H9 (cell line): ENCODE data around the gene EXD2. TPM values are rescaled to one million over a fixed set of nuclear protein-coding genes. Genes with fewer than 3 reads are reported as not detected.
A peak's percentile ranks its signal among the peaks of the same experiment; 100 is the strongest.

Experiments used
- DNase-seq: peaks from one replicate; pipeline ENCODE4 v3.0.0-alpha.2; 2017
- H2AFZ ChIP-seq: one replicate; pipeline ENCODE4 v1.6.1; 2013; ENCODE audit warnings: mild to moderate bottlenecking, low read length, control low read depth, moderate library complexity
- H2AK5ac ChIP-seq: 2 replicates; pipeline ENCODE4 v1.6.1; 2013; ENCODE audit warnings: low read length, control low read depth, mixed read lengths; ENCODE audit not compliant: insufficient read length
- H2BK120ac ChIP-seq: one replicate; pipeline ENCODE4 v1.6.1; 2013; ENCODE audit warnings: low read depth, mild to moderate bottlenecking, low read length, control low read depth, inconsistent platforms; ENCODE audit not compliant: poor library complexity, severe bottlenecking
- H2BK12ac ChIP-seq: 2 replicates; pipeline ENCODE4 v1.6.1; 2013; ENCODE audit warnings: low read length, control low read depth, mixed read lengths, low read depth; ENCODE audit not compliant: insufficient read length
- H2BK15ac ChIP-seq: 2 replicates; pipeline ENCODE4 v1.6.1; 2013; ENCODE audit warnings: low read depth, low read length, control low read depth
- H2BK20ac ChIP-seq: one replicate; pipeline ENCODE4 v1.6.1; 2013; ENCODE audit warnings: low read depth, mild to moderate bottlenecking, low read length, control low read depth, inconsistent platforms; ENCODE audit not compliant: poor library complexity, severe bottlenecking
- H2BK5ac ChIP-seq: 2 replicates; pipeline ENCODE4 v1.6.1; 2013; ENCODE audit warnings: low read length, control low read depth, mixed read lengths; ENCODE audit not compliant: insufficient read length
- H3K14ac ChIP-seq: 2 replicates; pipeline ENCODE4 v1.6.1; 2013; ENCODE audit warnings: low read length, control low read depth; ENCODE audit not compliant: insufficient read depth
- H3K18ac ChIP-seq: 2 replicates; pipeline ENCODE4 v1.6.1; 2013; ENCODE audit warnings: low read depth, mild to moderate bottlenecking, mixed read lengths, low read length, control low read depth; ENCODE audit not compliant: insufficient read length
- H3K23ac ChIP-seq: 2 replicates; pipeline ENCODE4 v1.6.1; 2013; ENCODE audit warnings: low read length, control low read depth, mixed read lengths, low read depth; ENCODE audit not compliant: insufficient read length
- H3K23me2 ChIP-seq: 2 replicates; pipeline ENCODE4 v1.6.1; 2013; ENCODE audit warnings: low read depth, mild to moderate bottlenecking, mixed read lengths, low read length, control low read depth; ENCODE audit not compliant: insufficient read length, poor library complexity, severe bottlenecking
- H3K27ac ChIP-seq: 2 replicates; pipeline ENCODE4 v1.5.1; 2013; ENCODE audit warnings: low read length, control low read depth, mixed read lengths, low read depth; ENCODE audit not compliant: insufficient read length
- H3K27me3 ChIP-seq: 2 replicates; pipeline ENCODE4 v1.6.1; 2013; ENCODE audit warnings: low read length, control low read depth, inconsistent platforms; ENCODE audit not compliant: insufficient read depth
- H3K4ac ChIP-seq: 2 replicates; pipeline ENCODE4 v1.6.1; 2013; ENCODE audit warnings: low read depth, mild to moderate bottlenecking, control low read depth, inconsistent platforms, low read length, moderate library complexity
- H3K4me1 ChIP-seq: 2 replicates; pipeline ENCODE4 v1.6.1; 2013; ENCODE audit warnings: low read length, control low read depth, inconsistent platforms; ENCODE audit not compliant: insufficient read depth
- H3K4me2 ChIP-seq: 2 replicates; pipeline ENCODE4 v1.6.1; 2013; ENCODE audit warnings: low read length, control low read depth, mixed read lengths; ENCODE audit not compliant: insufficient read length, insufficient read depth
- H3K56ac ChIP-seq: 2 replicates; pipeline ENCODE4 v1.6.1; 2013; ENCODE audit warnings: low read depth, mild to moderate bottlenecking, mixed read lengths, low read length, control low read depth; ENCODE audit not compliant: insufficient read length
- H3K79me1 ChIP-seq: 2 replicates; pipeline ENCODE4 v1.6.1; 2013; ENCODE audit warnings: low read depth, mild to moderate bottlenecking, moderate library complexity, low read length, control low read depth, inconsistent platforms; ENCODE audit not compliant: insufficient read depth, poor library complexity, severe bottlenecking
- H3K79me2 ChIP-seq: 2 replicates; pipeline ENCODE4 v1.6.1; 2013; ENCODE audit warnings: low read length, control low read depth, inconsistent platforms; ENCODE audit not compliant: insufficient read depth
- H3K9ac ChIP-seq: 2 replicates; pipeline ENCODE4 v1.6.1; 2013; ENCODE audit warnings: low read length, control low read depth, mixed read lengths; ENCODE audit not compliant: insufficient read length; ENCODE audit errors: extremely low read depth
- H3K9me3 ChIP-seq: one replicate; pipeline ENCODE4 v1.6.1; 2013; ENCODE audit warnings: low read depth, low read length, inconsistent platforms; ENCODE audit not compliant: control insufficient read depth
- H3T11ph ChIP-seq: one replicate; pipeline ENCODE4 v1.6.1; 2013; ENCODE audit warnings: mild to moderate bottlenecking, low read length, control low read depth, inconsistent platforms
- H4K20me1 ChIP-seq: one replicate; pipeline ENCODE4 v1.6.1; 2013; ENCODE audit not compliant: control insufficient read depth, insufficient read length, insufficient read depth
- H4K5ac ChIP-seq: 2 replicates; pipeline ENCODE4 v1.6.1; 2013; ENCODE audit warnings: low read depth, mild to moderate bottlenecking, mixed read lengths, low read length, control low read depth; ENCODE audit not compliant: insufficient read length
- H4K8ac ChIP-seq: replicated peaks from 2 replicates; pipeline ENCODE4 v1.6.1; 2013; ENCODE audit warnings: low read length, control low read depth, mixed read lengths, low read depth; ENCODE audit not compliant: insufficient read length
- H4K91ac ChIP-seq: 2 replicates; pipeline ENCODE4 v1.6.1; 2013; ENCODE audit warnings: low read depth, mild to moderate bottlenecking, moderate library complexity, mixed read lengths, low read length, control low read depth; ENCODE audit not compliant: insufficient read length
- H3K27ac Mint-ChIP-seq, 3 experiments: 2 replicates in 2 of 3; 3 replicates in 1 of 3; pipeline ENCODE4 v1.8.0; 2020 to 2021; ENCODE audit warnings: mixed read lengths in 3 of 3, mild to moderate bottlenecking in 1 of 3, moderate library complexity in 1 of 3
- H3K27me3 Mint-ChIP-seq: 2 replicates; pipeline ENCODE4 v1.8.0; 2021; ENCODE audit warnings: low read depth, mild to moderate bottlenecking, moderate library complexity, mixed read lengths
- H3K36me3 Mint-ChIP-seq, 3 experiments: 2 replicates in 2 of 3; 3 replicates in 1 of 3; pipeline ENCODE4 v1.8.0; 2020 to 2021; ENCODE audit warnings: low read depth in 3 of 3, mixed read lengths in 3 of 3; ENCODE audit not compliant: insufficient read depth in 1 of 3
- H3K4me1 Mint-ChIP-seq, 2 experiments: 2 replicates each; pipeline ENCODE4 v1.8.0; 2020; ENCODE audit warnings: mixed read lengths in 2 of 2
- H3K4me3 Mint-ChIP-seq, 2 experiments: 2 replicates in 1 of 2; 3 replicates in 1 of 2; pipeline ENCODE4 v1.8.0; 2020 to 2021; ENCODE audit warnings: mild to moderate bottlenecking in 2 of 2, mixed read lengths in 2 of 2, moderate library complexity in 1 of 2
- H3K9me3 Mint-ChIP-seq, 2 experiments: 2 replicates in 1 of 2; 3 replicates in 1 of 2; pipeline ENCODE4 v1.8.0; 2020; ENCODE audit warnings: mild to moderate bottlenecking in 2 of 2, mixed read lengths in 2 of 2, moderate library complexity in 1 of 2
- CTCF ChIP-seq: fragments of 200-600 bp; sonication (generic); conservative IDR thresholded peaks from 3 replicates; pipeline ENCODE4 v1.8.0; 2021; ENCODE audit warnings: antibody characterized with exemption, mild to moderate bottlenecking
- WGBS: extraction: QIAGEN DNeasy Blood & Tissue Kit; methylation state at CpG from one replicate; pipeline ENCODE4 v1.1.7; 2013; ENCODE audit warnings: missing lambda C conversion rate, low lambda C conversion rate, mixed read lengths; ENCODE audit not compliant: insufficient read length; ENCODE audit errors: extremely low coverage; 5-methylcytosine and 5-hydroxymethylcytosine counted together
- total RNA-seq: library from RNA; stranded (reverse); gene quantifications from 2 replicates; pipeline ENCODE4 v1.2.1, GENCODE V29; 2021

Gene EXD2
- total RNA-seq, 1 experiment from 2014 or later, result 19.6 TPM

- Histone ChIP-seq H2BK12ac (no peak overlapping the region), H2AFZ (no peak overlapping the region), H2AK5ac (no peak overlapping the region), H3K14ac (no peak overlapping the region), H3K79me2 (no peaks in the 10 kb centered on the region), H4K8ac (no peak overlapping the region), H4K20me1 (no peaks in the 10 kb centered on the region), H2BK5ac (no peak overlapping the region), H3T11ph (no peak overlapping the region), H4K91ac (no peak overlapping the region), H2BK15ac (no peak overlapping the region), H3K9ac (no peak overlapping the region), H3K18ac (no peak overlapping the region), H3K9me3 (no peaks in the 10 kb centered on the region), H2BK20ac (no peak overlapping the region), H3K4me1 (no peaks in the 10 kb centered on the region; the same call in 1 of the 2 replicates), H3K23ac (no peak overlapping the region), H3K27me3 (peaks cover 22% of the 10 kb centered on the region; the same call in 1 of the 2 replicates), H3K4ac (no peak overlapping the region), H4K5ac (no peak overlapping the region), H2BK120ac (no peak overlapping the region), H3K23me2 (peaks cover 20% of the 10 kb centered on the region), H3K4me2 (no peak overlapping the region), H3K27ac (no peak overlapping the region), H3K56ac (no peak overlapping the region), H3K79me1 (no peaks in the 10 kb centered on the region)
- TF ChIP-seq CTCF, result no peak
- peaks cover 0 to 3% (median 0%) of the 10 kb centered on the region in 3 experiments; a peak in 2 of 7 replicates for H3K36me3 Mint-ChIP-seq
- peaks cover 19 to 25% of the 10 kb centered on the region in 2 experiments for H3K4me1 Mint-ChIP-seq
- no peaks in the 10 kb centered on the region for H3K9me3 Mint-ChIP-seq
- peaks cover 54% of the 10 kb centered on the region for H3K27me3 Mint-ChIP-seq
- no peak for DNase-seq
- peak overlapping the region in 1 of 2 experiments; percentile 91; a peak in 3 of 5 replicates for H3K4me3 Mint-ChIP-seq
- no CpG with 5 or more reads among the region's 3 CpGs for WGBS
- no peak overlapping the region for H3K27ac Mint-ChIP-seq
These were observed 71.2 kb downstream of the EXD2 start for GRCh38 chr14:69262516-69262915.
